KMS-11 (cell line): ENCODE data around the gene RTCA.

Experiments used
- H2AFZ ChIP-seq: fragments of 200-600 bp; sonication (generic); 2 replicates; pipeline ENCODE4 v1.6.1; 2016; ENCODE audit warnings: antibody characterized with exemption, mixed run types, low read depth
- H3K27ac ChIP-seq: fragments of 200-600 bp; sonication (generic); 2 replicates; pipeline ENCODE4 v1.6.1; 2016; ENCODE audit warnings: mild to moderate bottlenecking, mixed run types
- H3K27me3 ChIP-seq: fragments of 200-600 bp; sonication (generic); 2 replicates; pipeline ENCODE4 v1.6.1; 2017; ENCODE audit warnings: mild to moderate bottlenecking, low read depth, mixed run types, moderate library complexity; ENCODE audit not compliant: insufficient read depth
- H3K36me3 ChIP-seq: fragments of 200-600 bp; sonication (generic); 2 replicates; pipeline ENCODE4 v1.6.1; 2017; ENCODE audit warnings: mild to moderate bottlenecking, mixed run types; ENCODE audit not compliant: insufficient read depth
- H3K4me1 ChIP-seq: fragments of 200-600 bp; sonication (generic); 2 replicates; pipeline ENCODE4 v1.6.1; 2016; ENCODE audit warnings: mild to moderate bottlenecking, low read depth, mixed run types; ENCODE audit not compliant: poor library complexity, severe bottlenecking
- H3K4me2 ChIP-seq: fragments of 200-600 bp; sonication (generic); 2 replicates; pipeline ENCODE4 v1.7.0; 2016; ENCODE audit warnings: mild to moderate bottlenecking, mixed run types
- H3K4me3 ChIP-seq: fragments of 200-600 bp; sonication (generic); IDR thresholded peaks from 2 replicates; pipeline ENCODE4 v1.6.1; 2017; ENCODE audit warnings: low read depth, low read length, mixed read lengths; ENCODE audit not compliant: insufficient read depth
- H3K79me2 ChIP-seq: fragments of 200-600 bp; sonication (generic); 2 replicates; pipeline ENCODE4 v1.6.1; 2016; ENCODE audit warnings: low read depth, mixed run types; ENCODE audit not compliant: insufficient read depth
- H3K9ac ChIP-seq: fragments of 200-600 bp; sonication (generic); 2 replicates; pipeline ENCODE4 v1.6.1; 2016; ENCODE audit warnings: mild to moderate bottlenecking, mixed run types
- H4K20me1 ChIP-seq: fragments of 200-600 bp; sonication (generic); 2 replicates; pipeline ENCODE4 v1.6.1; 2016; ENCODE audit warnings: mild to moderate bottlenecking, mixed run types; ENCODE audit not compliant: insufficient read depth
- CTCF ChIP-seq: fragments of 200-600 bp; sonication (generic); conservative IDR thresholded peaks from 2 replicates; pipeline ENCODE4 v1.6.1; 2017; ENCODE audit warnings: low read depth, mild to moderate bottlenecking, antibody characterized with exemption, low read length, moderate library complexity, mixed read lengths

RTCA gene

GRCh38 chr1:100268202-100268601, 2.2 kb downstream of the RTCA start:
- H3K4me3 ChIP-seq: no peak overlapping the region
- no peaks in the 10 kb centered on the region; the same call in 1 of the 2 replicates for H4K20me1 ChIP-seq
- H3K79me2 ChIP-seq: peaks cover 20% of the 10 kb centered on the region; the same call in 1 of the 2 replicates
- no peak for TF ChIP-seq CTCF
- no peak overlapping the region for H2AFZ ChIP-seq
- H3K27ac ChIP-seq: no peak overlapping the region
- no peak overlapping the region for H3K4me2 ChIP-seq
- H3K4me1 ChIP-seq: peaks cover 17% of the 10 kb centered on the region
- no peak overlapping the region for H3K9ac ChIP-seq
- H3K27me3 ChIP-seq: no peaks in the 10 kb centered on the region
- H3K36me3 ChIP-seq: no peaks in the 10 kb centered on the region

- Histone ChIP-seq H3K36me3 (no peaks in the 10 kb centered on the region), H3K4me3 (no peak overlapping the region), H3K79me2 (no peaks in the 10 kb centered on the region), H2AFZ (no peak overlapping the region), H3K27ac (no peak overlapping the region), H3K4me2 (no peak overlapping the region), H3K9ac (no peak overlapping the region), H3K27me3 (no peaks in the 10 kb centered on the region), H4K20me1 (no peaks in the 10 kb centered on the region), H3K4me1 (no peaks in the 10 kb centered on the region)
- no peak for TF ChIP-seq CTCF
Observed at GRCh38 chr1:100277866-100278265, 11.8 kb downstream of the RTCA start.

GRCh38 chr1:100279358-100279923, 13.4 kb downstream of the RTCA start:
- no peak overlapping the region for H3K4me3 ChIP-seq
- H3K4me2 ChIP-seq: no peak overlapping the region
- H4K20me1 ChIP-seq: no peaks in the 10 kb centered on the region
- H3K9ac ChIP-seq: no peak overlapping the region
- TF ChIP-seq CTCF: no peak
- no peaks in the 10 kb centered on the region for H3K27me3 ChIP-seq
- no peak overlapping the region for H3K27ac ChIP-seq
- no peaks in the 10 kb centered on the region for H3K79me2 ChIP-seq
- no peaks in the 10 kb centered on the region for H3K36me3 ChIP-seq
- no peak overlapping the region for H2AFZ ChIP-seq
- H3K4me1 ChIP-seq: no peaks in the 10 kb centered on the region

GRCh38 chr1:100279954-100280682, 14.1 kb downstream of the RTCA start:
- Histone ChIP-seq H3K4me3 (no peak overlapping the region), H3K27me3 (no peaks in the 10 kb centered on the region), H3K36me3 (no peaks in the 10 kb centered on the region), H3K9ac (no peak overlapping the region), H2AFZ (no peak overlapping the region), H3K79me2 (no peaks in the 10 kb centered on the region), H3K4me1 (no peaks in the 10 kb centered on the region), H3K27ac (no peak overlapping the region), H4K20me1 (no peaks in the 10 kb centered on the region), H3K4me2 (no peak overlapping the region)
- no peak for TF ChIP-seq CTCF
